ENCODE data around the gene ATG16L1. TPM values are rescaled to one million over a fixed set of nuclear protein-coding genes. Genes with fewer than 3 reads are reported as not detected.
A peak's percentile ranks its signal among the peaks of the same experiment; 100 is the strongest.

Gene ATG16L1
- total RNA-seq, 2 donors from 2014 or later = 34.5 to 36.2 TPM

GRCh38 chr2:233225230-233226068 lies 26.0 kb upstream of the ATG16L1 start:
- intact Hi-C loops (cut with DNase I, micrococcal nuclease) = no loop called here
- DNase-seq = no peak

DNA sequence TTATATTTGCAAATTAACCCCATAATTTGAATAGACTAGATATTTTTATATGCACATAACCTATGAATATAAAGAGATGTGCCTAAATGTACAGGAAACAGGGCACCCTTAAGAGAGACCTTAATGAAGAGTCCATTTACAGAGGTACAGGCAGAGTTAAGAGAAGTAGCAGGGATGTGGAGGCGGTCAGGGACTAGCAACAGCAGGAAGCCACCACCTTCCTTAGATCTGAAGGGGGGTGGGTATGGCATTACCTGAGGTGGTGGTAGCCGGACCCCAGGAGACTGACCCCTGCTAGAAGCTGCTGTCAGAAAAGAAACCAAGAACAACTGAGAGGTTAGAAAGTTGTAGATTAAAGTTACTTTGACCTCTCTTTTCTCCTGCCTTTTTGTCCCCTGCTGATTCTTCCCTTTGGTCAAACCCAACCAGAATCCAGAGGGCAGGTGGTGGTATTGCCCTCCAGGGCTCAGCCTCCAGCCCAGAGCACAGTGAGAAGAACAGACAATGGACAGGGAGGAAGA lies 24.9 kb upstream of the ATG16L1 start:
- intact Hi-C loops (cut with DNase I, micrococcal nuclease) = no loop called here
- ATAC-seq (no peak), DNase-seq (no peak)

More at GRCh38 chr2:233225230-233226068, 26.0 kb upstream of the ATG16L1 start:
- no peak for ATAC-seq

DNA sequence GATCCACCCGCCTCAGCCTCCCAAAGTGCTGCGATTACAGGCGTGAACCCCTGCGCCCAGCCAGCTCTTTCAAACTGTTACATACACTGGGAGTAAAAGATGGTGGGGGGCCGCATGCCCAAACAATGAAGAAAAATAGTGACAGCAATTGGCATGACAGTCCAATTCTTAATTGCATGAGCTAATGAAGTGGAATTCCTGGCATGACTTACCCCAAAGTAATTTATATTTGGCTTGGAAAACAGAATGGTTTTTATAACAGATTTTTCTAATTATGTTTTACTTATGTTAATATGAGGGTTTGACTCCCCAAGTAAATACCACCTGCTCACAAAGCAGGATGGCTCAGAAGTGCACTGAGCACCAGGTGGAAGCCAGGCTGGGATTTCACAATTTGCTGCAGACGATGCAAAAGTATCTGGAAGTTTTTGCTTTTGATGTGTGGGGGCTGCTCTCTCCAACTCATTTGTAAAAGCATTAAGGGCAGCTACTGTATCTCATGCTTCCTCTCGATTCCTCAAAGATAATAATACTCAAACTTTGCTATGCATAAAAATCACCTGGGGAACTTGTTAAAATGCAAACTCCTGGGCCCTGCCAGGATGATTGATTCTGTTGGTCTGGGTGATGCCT lies 24.0 kb upstream of the ATG16L1 start:
- intact Hi-C loops (cut with DNase I, micrococcal nuclease) = no loop called here

DNA sequence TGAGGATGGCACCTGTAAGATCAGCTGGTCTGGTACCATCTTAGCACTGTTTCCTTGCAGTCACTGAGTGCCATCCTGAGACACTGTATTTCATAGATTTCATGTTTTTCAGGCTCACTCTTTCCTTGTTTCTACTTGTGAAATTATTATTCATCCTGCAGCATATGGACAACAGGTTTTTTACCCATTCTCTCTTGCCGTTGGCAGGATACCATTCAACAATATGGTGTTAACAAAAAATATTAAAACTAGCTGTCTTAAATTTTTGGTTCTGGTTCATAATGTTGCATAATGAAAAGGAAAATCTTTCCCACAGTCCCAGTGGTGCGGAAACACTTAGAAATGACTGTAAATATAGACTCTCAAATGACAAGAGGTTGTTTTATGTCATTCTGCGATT lies 23.1 kb upstream of the ATG16L1 start:
- intact Hi-C loops (cut with DNase I, micrococcal nuclease) = no loop called here
- DNase-seq (no peak), ATAC-seq (no peak)

More for the DNA sequence above, 24.0 kb upstream of the ATG16L1 start:
- DNase-seq = no peak
- ATAC-seq = no peak

DNA sequence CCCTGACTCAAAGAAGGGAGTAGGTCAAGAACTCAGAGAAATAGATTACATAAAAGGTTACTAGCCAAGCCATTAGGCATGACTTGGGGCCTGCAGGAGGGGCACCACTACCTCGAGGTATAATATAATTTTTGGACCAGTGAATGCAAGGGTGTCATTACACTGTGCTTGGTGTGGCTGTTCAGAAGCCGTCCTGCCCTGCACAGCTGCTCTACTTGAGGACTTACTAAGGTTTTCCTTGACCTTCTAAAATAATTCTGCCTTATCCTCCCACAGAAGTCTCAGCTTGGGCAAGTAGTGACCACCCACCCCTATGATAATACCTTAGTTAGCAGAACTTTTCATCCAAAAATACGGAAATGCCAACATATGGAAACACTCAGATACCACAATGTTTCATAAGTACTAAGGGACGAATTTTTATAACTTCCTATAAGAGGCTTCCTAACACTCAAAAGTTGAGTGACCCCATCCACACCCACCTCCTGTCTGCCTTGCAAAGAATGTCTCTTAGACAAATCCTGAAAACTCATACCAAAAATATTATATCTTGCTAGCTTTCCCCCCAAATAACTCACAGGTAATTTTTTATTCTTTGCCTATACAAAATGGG lies 17.7 kb upstream of the ATG16L1 start:
- ATAC-seq (no peak), DNase-seq (no peak)
- intact Hi-C loops (cut with DNase I, micrococcal nuclease) = no loop called here

DNA sequence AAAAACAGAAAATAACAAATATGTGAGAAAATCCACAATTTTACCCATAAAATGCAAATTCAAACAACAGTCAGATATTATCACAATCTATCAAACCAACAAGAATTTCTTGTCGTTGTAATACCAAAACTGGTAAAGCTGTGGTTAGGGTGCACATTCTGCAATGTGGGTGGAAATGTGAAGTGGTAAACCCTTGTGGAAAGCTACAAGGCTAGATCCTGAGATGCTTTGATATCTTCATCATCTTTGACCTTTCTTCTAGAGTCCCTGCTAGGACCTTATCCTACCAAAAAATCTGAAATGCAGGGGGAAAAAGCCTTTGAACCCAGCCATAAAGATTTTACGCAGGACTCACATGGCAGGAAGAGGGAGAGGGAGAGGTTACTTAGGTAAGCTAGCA lies 17.2 kb upstream of the ATG16L1 start:
- ATAC-seq (no peak), DNase-seq (no peak)

DNA sequence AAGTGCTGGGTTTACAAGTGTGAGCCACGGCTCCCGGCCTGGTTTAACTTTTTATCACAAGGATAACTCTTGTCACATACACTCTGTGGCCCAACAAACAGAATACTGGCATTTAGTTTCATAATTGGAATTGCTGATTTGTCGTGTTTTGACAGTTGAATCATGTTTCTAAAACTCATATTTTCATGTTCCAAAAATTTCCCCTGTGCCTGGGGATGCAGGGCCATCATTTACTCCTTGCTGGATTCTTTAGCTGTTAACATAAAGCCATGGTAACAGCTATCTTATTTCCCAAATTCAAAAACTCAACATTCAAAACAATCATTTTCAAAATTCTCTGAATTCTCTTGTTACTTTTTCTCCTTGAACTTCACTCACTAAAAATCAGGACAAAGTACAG lies 16.5 kb upstream of the ATG16L1 start:
- no peak for DNase-seq
- no peak for ATAC-seq
- intact Hi-C loops (cut with DNase I, micrococcal nuclease) = no loop called here

More for the DNA sequence above, 17.2 kb upstream of the ATG16L1 start:
- intact Hi-C loops (cut with DNase I, micrococcal nuclease) = no loop called here

- no peak for DNase-seq
- no peak for ATAC-seq
- intact Hi-C loops (cut with DNase I, micrococcal nuclease) = no loop called here
Observed at GRCh38 chr2:233235977-233236376, 15.5 kb upstream of the ATG16L1 start.

DNA sequence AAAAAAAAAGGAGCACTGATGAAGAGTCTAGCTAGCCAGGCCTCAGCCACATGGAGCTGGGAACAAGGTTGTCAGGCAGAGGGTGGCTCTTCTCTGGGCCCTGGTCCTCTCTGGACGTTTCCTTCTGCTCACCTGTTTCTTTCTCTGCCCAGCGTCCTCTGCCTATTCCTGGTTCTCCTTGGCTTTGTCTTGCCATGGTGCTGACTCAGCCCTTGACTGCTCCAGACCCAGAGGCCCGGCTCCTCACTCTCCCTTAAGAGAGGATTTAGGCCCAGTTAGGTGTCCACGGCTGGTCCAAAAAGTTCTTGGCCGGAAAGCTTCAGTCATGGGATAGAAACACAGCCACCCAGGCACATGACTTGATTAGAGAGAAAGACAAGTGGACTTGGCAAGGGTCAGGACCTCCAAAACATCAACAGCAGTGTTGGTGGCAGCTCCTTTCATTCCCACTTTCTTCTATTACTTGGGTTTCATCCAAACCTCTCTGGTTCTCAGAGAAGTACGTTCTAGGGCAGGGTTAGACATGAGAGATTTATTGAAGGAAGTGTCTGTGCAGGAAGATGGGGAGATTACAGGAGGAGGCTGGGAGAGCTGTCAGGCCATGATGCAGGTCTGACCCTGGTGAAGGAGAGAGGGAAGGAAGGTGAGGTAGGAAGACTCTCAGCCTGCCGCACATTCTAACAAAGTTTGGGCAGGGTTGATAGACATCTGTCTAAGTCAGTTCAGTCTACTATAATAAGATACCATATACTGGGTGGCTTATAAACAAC lies 14.5 kb upstream of the ATG16L1 start:
- DNase-seq = no peak
- ATAC-seq = no peak
- intact Hi-C loops (cut with DNase I, micrococcal nuclease) = no loop called here

GRCh38 chr2:233240897-233241296 lies 10.6 kb upstream of the ATG16L1 start:
- ATAC-seq = peak; percentile 33
- no peak for DNase-seq
- intact Hi-C loops (cut with DNase I, micrococcal nuclease) = loop anchor here in 1 of 2 donors (10.0 kb wide), 1 partner anchor 386 kb away; no protein-coding TSS in a partner anchor

- DNase-seq (peak in 1 of 2 donors; percentile 41), ATAC-seq (peak; percentile 84)
Observed at GRCh38 chr2:233241803-233242202, 9.7 kb upstream of the ATG16L1 start.

GRCh38 chr2:233242231-233242927 lies 9.1 kb upstream of the ATG16L1 start:
- intact Hi-C loops (cut with DNase I, micrococcal nuclease) = loop anchor here in 1 of 2 donors (10.0 kb wide), 1 partner anchor 388 kb away; no protein-coding TSS in a partner anchor
- no peak for ATAC-seq
- no peak for DNase-seq

More at GRCh38 chr2:233241803-233242202, 9.7 kb upstream of the ATG16L1 start:
- intact Hi-C loops (cut with DNase I, micrococcal nuclease) = loop anchor here in 1 of 2 donors (10.0 kb wide), 1 partner anchor 387 kb away; no protein-coding TSS in a partner anchor

DNA sequence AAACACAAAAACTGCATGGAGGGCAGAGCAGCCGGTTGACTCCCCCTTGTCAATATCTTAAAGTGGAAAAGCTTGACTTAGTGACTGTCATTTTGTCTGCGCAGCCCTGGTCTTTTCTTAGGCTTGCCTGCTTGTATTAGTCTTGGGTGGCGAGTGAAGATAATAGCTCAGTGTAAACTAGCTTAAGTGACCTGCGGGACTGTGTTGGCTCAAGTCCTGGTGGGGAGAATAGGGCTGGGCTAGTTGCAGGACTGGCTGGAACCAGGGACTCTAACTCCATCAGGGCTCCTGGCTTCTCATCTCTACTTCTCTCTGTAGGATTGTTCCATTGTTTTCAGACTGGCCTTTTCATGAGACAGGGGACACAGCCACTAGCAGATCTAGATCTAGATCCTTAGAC lies 8.1 kb upstream of the ATG16L1 start:
- no peak for DNase-seq
- intact Hi-C loops (cut with DNase I, micrococcal nuclease) = loop anchor here in 1 of 2 donors (10.0 kb wide), 1 partner anchor 389 kb away; no protein-coding TSS in a partner anchor
- ATAC-seq = no peak

- intact Hi-C loops (cut with DNase I, micrococcal nuclease) = loop anchor here in 1 of 2 donors (10.0 kb wide), 1 partner anchor 390 kb away; no protein-coding TSS in a partner anchor
- no peak for ATAC-seq
Observed at GRCh38 chr2:233244818-233245217, 6.7 kb upstream of the ATG16L1 start.

GRCh38 chr2:233245406-233245805 lies 6.1 kb upstream of the ATG16L1 start:
- DNase-seq (no peak), ATAC-seq (no peak)
- intact Hi-C loops (cut with DNase I, micrococcal nuclease) = loop anchor here in 1 of 2 donors (10.0 kb wide), 1 partner anchor 391 kb away; no protein-coding TSS in a partner anchor

More at GRCh38 chr2:233244818-233245217, 6.7 kb upstream of the ATG16L1 start:
- no peak for DNase-seq

DNA sequence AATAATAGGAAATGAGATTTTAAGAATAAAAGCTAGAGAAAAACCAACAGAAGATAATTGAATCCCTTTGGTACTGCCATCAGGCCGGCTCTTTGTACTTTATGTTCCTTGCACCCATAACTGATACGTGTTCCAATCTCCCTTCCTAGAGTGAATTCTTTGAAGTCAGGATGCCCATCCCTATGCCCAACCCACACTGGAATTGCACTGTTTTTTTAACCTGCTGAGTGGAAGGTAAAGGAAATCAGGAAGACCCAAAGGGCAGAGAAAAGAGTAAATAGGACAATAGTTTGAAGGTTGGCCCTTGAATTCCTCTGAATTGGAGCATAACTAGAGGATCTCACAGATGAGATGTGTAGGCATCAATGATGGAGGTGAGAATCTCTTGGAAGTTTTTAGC lies 4.4 kb upstream of the ATG16L1 start:
- intact Hi-C loops (cut with DNase I, micrococcal nuclease) = loop anchor here in 1 of 2 donors (10.0 kb wide), 1 partner anchor 392 kb away; no protein-coding TSS in a partner anchor
- DNase-seq = no peak
- ATAC-seq = peak; percentile 31

DNA sequence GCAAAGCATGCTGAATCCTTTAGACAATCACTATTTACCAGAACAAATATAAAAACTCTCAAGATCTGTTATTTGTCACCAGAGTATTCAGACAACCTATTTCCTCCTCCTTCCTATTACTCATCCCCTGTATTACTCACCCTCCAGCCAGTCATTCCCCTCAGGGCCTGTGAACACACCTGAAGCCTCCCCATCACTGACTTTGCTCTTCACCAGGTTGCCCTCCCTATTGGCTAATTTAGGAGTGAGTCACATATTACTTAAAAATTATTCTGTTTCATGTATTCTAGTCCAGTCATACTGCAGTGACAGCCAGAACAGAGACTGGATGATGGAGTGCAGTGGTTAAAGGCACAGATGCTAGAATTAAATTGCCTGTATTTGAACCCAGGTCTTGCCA lies 3.7 kb upstream of the ATG16L1 start:
- DNase-seq (no peak), ATAC-seq (peak; percentile 20)
- intact Hi-C loops (cut with DNase I, micrococcal nuclease) = loop anchor here in 1 of 2 donors (10.0 kb wide), 1 partner anchor 393 kb away; no protein-coding TSS in a partner anchor

All from left colon (tissue), 2 donors.